ENCODE results near the gene RAD51B.

RAD51B gene

DNA sequence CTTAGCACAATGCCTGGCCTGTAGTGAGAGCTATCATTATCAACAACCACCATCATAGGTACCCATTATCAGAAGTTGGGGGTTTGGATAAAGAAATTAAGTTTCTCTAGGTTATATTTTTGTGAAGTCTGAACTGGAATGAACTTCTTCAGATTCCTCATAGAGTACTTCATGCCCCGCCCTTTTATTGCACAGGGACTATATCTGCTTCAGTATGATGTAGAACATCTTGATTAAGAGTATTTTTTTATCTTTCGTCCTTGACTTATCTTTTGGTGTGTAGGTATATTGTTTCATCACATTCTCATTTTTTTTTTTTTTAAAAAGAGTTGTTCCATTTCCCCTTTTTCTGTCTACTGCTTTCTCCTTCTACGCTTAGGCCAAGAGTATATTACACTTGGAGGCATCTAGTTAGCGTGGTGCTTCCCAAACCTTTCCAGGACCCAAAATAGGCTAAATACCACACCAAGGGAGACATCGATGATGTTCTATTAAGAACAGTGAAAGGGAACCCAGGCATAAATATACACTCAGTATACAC is 505.8 kb downstream of the RAD51B start:
- DNase-seq (ENCODE audit: low read depth in 2 of 2) = no peak

GRCh38 chr14:68327231-68327630 is 507.7 kb downstream of the RAD51B start:
- no peak for DNase-seq (ENCODE audit: low read depth in 2 of 2)

GRCh38 chr14:68328509-68328908 is 508.9 kb downstream of the RAD51B start:
- DNase-seq (ENCODE audit: low read depth in 2 of 2) = no peak

- DNase-seq (ENCODE audit: low read depth in 2 of 2) = no peak
Measured at GRCh38 chr14:68331426-68331825, 511.8 kb downstream of the RAD51B start.

DNA sequence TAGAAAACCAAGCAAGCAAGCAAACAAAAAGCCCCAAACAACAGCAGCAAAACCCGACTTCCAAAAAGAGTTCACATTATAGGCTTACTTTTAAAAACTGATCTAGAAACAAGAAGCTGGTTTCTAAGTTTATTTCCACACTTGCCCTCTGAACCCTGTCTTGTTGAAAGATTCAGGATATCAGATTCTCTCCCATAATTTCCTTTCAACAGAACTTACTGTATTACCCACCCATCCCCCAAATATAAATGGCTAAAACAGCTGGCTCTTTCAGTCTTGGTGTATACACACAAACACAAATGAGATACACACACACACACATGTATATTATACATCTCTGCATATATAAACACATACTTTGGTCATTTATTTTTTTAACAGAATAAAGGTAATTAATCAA is 512.4 kb downstream of the RAD51B start:
- no peak for DNase-seq (ENCODE audit: low read depth in 2 of 2)

DNA sequence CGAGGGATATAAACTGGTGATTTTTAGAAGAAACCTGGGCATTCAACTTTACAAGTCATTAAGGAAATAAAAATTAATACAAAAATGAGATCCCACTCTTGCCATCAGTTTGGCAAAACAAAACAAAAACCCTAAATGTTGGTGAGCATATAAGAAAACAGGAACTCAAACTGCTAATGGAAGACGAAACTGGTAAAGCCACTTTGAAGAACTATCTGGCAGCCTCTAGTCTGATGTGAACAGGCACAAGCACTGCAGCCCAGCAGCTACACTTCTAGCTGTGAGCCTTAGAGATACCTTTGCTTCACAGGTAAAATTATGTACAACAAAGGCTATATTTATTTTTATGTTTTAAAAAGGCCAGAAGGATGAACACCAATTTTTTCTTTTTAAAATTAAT is 513.7 kb downstream of the RAD51B start:
- DNase-seq (ENCODE audit: low read depth in 2 of 2) = no peak

GRCh38 chr14:68335312-68335711 is 515.7 kb downstream of the RAD51B start:
- no peak for DNase-seq (ENCODE audit: low read depth in 2 of 2)

- no peak for DNase-seq (ENCODE audit: low read depth in 2 of 2)
Measured at GRCh38 chr14:68336165-68336564, 516.6 kb downstream of the RAD51B start.

DNA sequence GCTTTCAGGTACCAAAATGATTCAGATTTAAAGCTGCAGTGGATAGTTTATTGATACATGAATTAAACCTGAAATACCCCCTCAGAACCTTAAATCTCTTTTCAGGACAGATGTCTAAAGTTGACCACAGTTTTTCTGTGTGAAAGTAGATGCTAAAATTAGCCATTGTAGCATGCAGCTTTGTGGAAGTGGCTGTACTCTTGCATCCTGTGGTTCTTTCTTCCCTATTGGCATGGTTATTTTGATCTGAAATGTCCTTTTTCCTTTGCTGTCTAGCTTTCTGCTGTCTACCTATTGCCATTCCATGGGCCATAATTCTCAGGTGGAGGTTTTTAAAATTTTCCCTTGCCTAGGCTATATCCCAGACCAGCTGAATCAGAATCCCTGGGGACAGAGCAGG is 517.7 kb downstream of the RAD51B start:
- no peak for DNase-seq (ENCODE audit: low read depth in 2 of 2)

DNA sequence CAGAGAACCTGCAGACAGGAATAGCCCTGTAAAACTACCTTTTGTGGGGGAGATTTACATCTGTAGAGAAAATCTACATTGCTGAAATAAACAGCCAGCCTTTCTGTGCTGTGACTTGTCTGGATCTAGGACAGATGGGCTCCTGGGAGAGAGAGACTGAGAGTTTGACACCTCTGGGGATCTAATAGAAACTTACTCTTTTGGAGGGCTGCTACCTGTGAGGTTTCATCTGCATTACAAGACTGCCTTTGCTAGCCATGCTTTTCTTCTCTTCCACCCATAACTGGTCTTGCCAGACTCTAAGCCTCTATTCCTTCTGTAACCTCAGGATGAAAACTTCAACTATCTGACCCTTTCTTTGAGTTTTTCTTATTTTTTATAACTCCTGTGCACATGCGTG is 520.7 kb downstream of the RAD51B start:
- DNase-seq (ENCODE audit: low read depth in 2 of 2) = no peak

DNA sequence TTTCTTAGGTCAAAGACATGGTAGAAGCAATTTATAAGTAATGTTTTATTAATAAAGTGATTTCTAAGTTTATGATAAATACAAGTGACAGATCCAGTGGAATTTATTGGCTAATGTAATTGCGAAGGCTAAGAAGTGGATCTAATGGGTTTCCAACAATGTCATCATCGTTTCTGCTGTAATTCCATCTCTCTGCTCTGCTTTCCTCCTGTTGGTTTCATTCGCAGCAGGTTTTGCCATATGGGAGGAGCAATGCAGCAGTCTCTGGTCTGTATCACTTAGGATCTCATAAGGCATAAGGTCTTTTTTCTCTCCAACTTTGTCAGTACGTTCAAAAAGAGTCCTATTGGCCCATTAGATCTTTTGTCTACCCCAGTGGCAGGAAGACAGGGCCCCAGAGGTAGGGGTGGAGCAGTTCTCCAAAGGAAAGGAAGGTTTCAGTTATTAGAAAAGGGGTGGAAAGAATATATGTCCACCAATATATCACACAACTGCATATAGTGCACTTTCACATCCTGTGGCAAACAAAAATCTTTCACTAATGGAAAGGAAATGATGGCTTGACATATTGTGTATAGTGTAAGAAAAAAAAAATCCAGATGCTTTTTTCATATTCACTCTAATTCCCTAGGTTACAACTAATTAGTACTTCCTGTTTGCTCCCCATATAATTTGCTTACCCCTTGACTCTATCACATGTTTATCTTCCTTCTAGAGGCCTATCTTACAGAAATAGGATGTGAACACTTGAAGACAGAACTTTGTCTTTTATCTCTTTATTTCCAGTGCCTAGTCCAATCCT is 522.0 kb downstream of the RAD51B start:
- no peak for DNase-seq (ENCODE audit: low read depth in 2 of 2)

DNA sequence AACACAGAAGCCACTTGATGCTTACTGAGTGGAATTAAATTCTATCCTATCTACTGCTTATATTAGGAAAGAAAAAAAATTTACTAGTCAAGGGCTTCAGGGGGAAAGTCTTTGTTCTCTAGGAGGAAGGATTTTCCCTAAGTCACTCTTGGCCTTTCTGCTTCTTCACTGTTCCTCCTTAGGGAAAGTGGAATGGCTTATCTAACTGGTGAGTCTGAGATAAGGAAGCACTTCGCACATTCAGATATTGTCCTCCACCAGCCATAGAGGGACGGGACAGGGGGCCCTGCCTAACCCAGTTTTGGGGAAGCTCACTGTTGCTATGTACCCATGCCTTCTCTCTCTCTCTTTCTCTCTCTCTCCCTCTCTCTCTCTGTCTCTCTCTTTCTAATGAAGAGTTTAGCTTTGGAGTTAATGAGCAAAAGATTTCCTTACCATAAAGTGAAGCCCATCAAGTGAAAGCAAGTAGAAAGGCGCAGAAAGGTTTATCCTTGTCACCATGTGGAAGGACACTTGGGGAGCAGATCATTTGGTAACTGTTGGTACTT is 522.7 kb downstream of the RAD51B start:
- no peak for DNase-seq (ENCODE audit: low read depth in 2 of 2)

DNA sequence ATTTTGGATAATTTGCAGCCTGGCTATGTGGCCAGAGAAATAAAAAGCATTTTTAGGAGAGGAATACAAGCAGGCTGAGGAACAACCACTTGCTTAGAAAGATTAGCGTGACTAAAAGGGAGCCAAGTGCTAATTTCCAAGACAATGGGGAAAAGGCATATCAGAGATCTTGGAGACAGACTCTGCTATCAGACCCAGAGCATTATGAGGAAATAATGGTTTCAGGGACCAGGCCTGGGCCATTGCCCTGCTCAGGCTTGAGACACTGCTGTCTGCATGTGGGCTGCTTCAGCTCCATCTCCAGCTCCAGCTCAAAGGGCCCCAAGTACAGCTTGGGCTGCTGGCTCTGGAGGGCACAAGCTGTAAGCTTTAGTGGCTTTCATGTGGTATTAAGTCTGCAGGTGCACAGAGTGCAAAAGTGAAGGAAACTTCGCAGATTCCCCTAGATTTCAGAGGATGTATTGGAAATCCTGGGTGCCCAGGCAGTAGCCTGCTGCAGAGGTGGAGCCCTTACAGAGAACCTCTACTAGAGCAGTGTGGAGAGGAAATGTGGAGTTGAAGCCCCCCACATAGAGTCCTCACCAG is 524.0 kb downstream of the RAD51B start:
- DNase-seq (ENCODE audit: low read depth in 2 of 2) = no peak

GRCh38 chr14:68345738-68346137 is 526.2 kb downstream of the RAD51B start:
- DNase-seq (ENCODE audit: low read depth in 2 of 2) = no peak

DNA sequence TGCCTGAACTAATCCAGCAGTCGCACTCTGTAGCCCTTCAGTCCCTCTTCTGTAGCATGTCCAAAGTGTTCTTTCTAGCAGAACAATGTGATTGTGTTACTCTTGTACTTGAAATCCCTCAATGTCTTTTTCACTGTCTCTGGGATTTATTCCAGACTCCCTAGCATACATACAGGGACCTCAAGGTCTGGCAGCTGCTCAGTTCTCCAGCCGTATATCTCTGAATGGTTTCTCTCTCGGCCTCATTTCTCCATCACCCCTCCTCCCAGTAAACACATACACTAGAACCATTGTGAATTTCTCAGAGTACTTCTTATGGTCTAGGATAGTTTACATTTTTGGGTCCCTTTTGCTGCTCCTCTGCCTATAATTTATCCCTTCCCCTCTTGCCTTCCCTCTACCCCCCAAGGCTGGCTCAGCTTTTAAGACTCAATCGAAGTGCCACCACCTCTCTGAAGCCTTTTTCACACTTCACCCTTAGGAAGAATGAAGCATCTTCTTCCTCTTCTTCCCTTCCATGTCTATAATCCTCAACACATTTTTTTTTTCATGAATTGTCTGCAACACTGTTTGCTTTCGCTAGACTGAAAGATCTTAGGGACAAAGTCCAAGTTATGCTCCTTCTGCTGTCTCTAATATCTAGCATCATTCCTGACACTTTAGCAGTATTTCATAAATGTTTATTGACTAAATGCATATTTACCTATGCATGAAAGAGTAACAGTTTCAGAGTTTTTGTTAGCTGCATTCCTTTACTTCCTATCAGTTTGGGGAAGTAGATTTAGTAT is 527.2 kb downstream of the RAD51B start:
- no peak for DNase-seq (ENCODE audit: low read depth in 2 of 2)

DNA sequence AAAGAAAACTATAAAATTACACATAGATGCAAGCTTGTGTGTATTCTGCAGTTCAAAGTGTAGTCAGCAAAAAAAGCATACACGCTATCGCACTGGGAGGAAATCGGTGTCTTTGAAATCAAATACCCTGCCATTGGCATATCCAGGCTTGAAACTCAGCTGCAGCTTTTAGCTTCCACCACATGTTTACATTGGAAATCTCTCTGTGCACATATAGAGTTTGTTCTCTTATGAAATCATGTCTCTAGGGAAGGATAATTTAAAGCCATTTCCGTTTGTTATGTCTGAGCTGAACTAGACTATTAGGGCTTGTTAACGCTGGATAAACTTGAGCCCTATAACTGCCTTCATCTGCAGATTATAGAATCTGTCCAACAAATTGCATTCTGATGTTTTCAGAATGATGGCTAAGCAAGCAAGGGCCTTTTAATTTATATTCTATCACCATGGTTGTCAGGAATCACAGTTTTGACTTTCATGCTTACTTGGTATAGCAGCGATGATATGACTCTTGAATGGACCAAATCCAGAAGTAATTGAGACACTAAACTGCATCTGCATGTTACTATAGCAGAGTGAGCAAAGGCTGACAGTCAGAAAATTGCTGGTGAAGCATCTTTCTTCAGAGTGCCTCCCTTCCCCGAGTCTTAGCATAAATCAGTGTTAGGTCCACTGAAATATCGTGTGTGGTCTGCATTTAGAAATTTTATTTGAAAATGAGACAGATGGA is 530.5 kb downstream of the RAD51B start:
- DNase-seq (ENCODE audit: low read depth in 2 of 2) = no peak

DNA sequence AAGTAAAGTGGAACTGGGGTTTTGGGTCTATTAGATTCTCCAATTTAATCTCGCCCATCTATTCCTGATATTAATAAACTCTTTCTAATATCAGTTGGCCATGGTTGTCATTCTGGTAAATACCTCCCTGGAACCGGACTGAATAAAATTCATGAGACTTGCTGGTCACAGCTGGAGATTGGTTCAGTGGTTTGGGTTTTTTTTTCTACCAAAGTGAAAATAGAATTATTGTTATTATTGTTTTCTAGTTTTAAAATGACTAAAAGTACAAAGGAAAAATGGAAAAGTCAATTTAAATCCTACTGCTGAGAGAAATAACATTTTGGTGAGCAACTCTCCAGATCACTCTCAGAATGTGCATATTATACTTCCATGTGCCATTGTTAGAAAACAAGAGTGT is 535.8 kb downstream of the RAD51B start:
- no peak for DNase-seq (ENCODE audit: low read depth in 2 of 2)

GRCh38 chr14:68357777-68358176 is 538.2 kb downstream of the RAD51B start:
- no peak for DNase-seq (ENCODE audit: low read depth in 2 of 2)

GRCh38 chr14:68358500-68358899 is 538.9 kb downstream of the RAD51B start:
- no peak for DNase-seq (ENCODE audit: low read depth in 2 of 2)

DNA sequence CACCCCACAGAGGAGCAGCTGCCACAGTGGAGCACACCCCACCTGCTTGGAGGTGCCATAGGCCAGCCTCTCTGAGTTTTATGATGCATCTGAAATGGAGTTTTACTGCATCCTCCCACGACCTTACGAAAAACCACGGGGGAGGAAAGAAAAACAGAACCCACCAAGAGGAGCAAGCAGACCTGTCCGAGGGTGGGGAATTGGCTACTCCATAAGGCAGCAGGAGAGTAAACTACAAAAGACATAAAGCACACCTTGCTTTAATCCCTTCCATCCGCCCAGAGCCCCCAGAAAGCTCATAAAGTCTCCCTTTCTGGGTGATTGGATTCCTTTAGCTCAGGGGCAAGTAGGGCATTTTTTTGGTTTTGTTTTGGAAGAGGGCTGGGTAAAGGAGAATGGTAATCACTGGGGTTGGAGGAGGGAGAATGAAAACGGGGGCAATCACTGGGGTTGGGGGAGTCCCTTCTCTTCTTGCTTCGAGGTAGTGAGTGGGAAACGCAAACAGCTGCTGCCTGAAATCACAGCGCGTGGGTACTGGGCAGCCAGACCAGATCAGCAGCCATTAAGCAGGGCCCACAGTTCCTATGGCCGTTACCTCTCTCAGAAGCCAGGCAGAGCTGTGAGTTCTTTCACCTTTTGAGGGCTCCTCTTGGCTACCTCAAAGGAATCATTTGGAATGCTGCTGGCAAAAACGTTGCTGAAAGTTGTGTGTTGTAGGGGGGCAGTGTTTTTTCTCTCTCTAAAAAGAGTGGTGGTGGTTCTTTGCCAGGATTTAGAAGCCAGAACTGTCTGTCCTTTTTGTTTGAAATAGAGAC is 539.6 kb downstream of the RAD51B start:
- no peak for DNase-seq (ENCODE audit: low read depth in 2 of 2)
